Activated CD8-positive, alpha-beta memory T cell treated with anti-CD3 and anti-CD28 coated beads for 4 hours (primary cell): Measurements from ENCODE around the gene WNK2.

Source experiments
- DNase-seq, 2 donors: peaks; one replicate each; pipeline ENCODE4 v3.0.0-alpha.2; 2020; ENCODE audit warnings: low read depth in 2 of 2

WNK2 gene

GRCh38 chr9:93255494-93255867 is 71.5 kb downstream of the WNK2 start:
- DNase-seq, result no peak

GRCh38 chr9:93255994-93256877 is 72.3 kb downstream of the WNK2 start:
- DNase-seq, result no peak

GRCh38 chr9:93256878-93257807 is 73.2 kb downstream of the WNK2 start:
- no peak for DNase-seq

- no peak for DNase-seq
These were observed 73.9 kb downstream of the WNK2 start for GRCh38 chr9:93257808-93258331.

- no peak for DNase-seq
These were observed 74.5 kb downstream of the WNK2 start for GRCh38 chr9:93258419-93258817.

GRCh38 chr9:93258818-93259489 is 75.0 kb downstream of the WNK2 start:
- no peak for DNase-seq

- DNase-seq, result no peak
These were observed 75.7 kb downstream of the WNK2 start for GRCh38 chr9:93259490-93260262.

GRCh38 chr9:93260263-93261066 is 76.5 kb downstream of the WNK2 start:
- no peak for DNase-seq

GRCh38 chr9:93261281-93261680 is 77.3 kb downstream of the WNK2 start:
- no peak for DNase-seq

GRCh38 chr9:93261735-93262523 is 78.0 kb downstream of the WNK2 start:
- no peak for DNase-seq

- no peak for DNase-seq
These were observed 78.8 kb downstream of the WNK2 start for GRCh38 chr9:93262537-93263310.

GRCh38 chr9:93263334-93264229 is 79.6 kb downstream of the WNK2 start:
- no peak for DNase-seq

GRCh38 chr9:93264338-93265125 is 80.6 kb downstream of the WNK2 start:
- no peak for DNase-seq

- DNase-seq, result no peak
These were observed 81.5 kb downstream of the WNK2 start for GRCh38 chr9:93265301-93265971.

GRCh38 chr9:93265972-93266371 is 82.0 kb downstream of the WNK2 start:
- no peak for DNase-seq

GRCh38 chr9:93266521-93267001 is 82.6 kb downstream of the WNK2 start:
- no peak for DNase-seq
